ENCODE data around the gene C2orf15. TPM values are rescaled to one million over a fixed set of nuclear protein-coding genes. Genes with fewer than 3 reads are reported as not detected.
"Not testable (repeated sequence)": the region's sequence is repeated elsewhere in the genome, so short reads cannot be mapped to it uniquely, and the experiment has no call there.

The C2orf15 gene
- total RNA-seq, 1 donor from 2014 or later = not detected

DNA sequence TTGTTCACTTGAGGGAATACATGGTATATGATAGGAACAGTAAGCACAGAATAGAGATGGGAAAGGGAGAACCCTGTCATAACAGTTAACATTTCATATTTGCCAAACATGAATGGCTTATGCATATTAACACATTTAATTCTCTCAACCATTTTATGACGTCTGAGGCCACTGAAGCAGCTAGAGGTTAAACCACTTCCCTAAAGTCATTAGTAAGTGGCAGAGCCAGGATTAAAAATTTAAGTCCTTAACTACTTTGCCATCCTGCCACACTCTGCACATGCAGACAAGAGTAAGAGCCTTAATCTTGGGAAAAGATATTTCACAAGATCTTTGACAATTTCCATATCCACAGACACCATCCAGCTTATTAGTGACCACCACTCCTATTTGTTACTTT is 15.4 kb downstream of the C2orf15 start:
- DNase-seq (ENCODE audit: missing footprints) = no peak
- no peak for ATAC-seq
- intact Hi-C loops (cut with DNase I) = loop anchor here (10.0 kb wide), 1 partner anchor 328 kb away; no protein-coding TSS in a partner anchor

- DNase-seq (ENCODE audit: missing footprints) (no peak), ATAC-seq (no peak)
- intact Hi-C loops (cut with DNase I) = loop anchor here (10.0 kb wide), 1 partner anchor 326 kb away; no protein-coding TSS in a partner anchor
These were observed 17.1 kb downstream of the C2orf15 start for GRCh38 chr2:99158599-99158998.

- intact Hi-C loops (cut with DNase I) = loop anchor here (10.0 kb wide), 1 partner anchor 325 kb away; no protein-coding TSS in a partner anchor
- no peak for ATAC-seq
- no peak for DNase-seq (ENCODE audit: missing footprints)
These were observed 18.1 kb downstream of the C2orf15 start for GRCh38 chr2:99159594-99159993.

DNA sequence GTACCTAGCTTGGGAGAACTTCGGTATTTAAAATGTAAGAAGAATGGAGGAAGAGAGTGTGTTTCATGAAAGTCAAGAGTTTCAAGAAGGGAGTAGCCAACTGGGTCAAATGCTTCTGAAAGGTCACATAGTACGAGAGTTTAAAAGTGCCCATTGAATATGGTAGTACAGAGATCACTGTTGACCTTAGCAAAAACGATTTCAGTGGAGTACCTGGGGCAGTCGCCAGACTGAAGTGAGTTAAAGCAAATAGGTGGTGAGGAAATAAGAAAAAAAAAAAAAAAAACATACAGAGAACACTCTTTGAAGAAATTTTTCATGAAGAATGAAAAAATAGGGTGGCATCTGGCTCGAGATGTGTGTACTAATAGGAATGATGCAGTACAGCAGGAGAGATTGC is 24.7 kb downstream of the C2orf15 start:
- no peak for DNase-seq (ENCODE audit: missing footprints)
- no peak for ATAC-seq
- intact Hi-C loops (cut with DNase I) = no loop called here

- intact Hi-C loops (cut with DNase I) = no loop called here
- ATAC-seq (no peak), DNase-seq (ENCODE audit: missing footprints) (no peak)
These were observed 28.0 kb downstream of the C2orf15 start for GRCh38 chr2:99169534-99169933.

DNA sequence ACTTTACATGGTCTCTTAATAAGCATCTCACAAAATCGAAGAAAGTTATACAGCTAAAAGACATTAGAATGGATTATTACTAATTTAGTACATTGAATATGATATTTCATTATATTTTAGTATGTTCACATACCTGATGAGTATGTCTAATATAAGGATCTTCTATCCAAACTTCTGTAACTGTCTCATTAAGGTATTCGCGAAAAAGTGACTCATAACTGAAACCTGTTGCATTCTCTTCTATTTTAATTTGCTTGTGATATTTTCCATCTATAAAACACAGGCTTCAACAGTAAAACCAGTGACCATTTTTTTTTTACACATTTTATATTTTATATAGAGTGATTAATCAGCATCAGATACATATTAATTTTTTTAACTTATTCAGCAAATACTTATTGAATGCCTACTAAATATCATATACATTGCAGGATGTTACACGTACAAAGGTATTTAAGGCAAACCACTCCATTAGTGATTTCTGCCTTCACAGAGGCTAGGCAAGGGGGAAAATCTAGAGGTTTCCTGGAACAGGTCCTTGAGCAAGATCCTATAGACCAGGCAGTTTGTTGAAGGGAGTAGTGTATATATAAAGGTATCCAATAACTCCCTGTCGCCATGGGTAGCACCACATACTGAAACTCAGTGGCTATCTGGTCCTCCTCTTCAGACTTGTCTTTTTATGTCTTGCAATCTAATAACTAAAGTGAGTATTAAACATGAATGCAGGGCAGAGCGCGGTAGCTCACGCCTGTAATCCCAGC is 30.1 kb downstream of the C2orf15 start:
- ATAC-seq (no peak), DNase-seq (ENCODE audit: missing footprints) (no peak)
- intact Hi-C loops (cut with DNase I) = no loop called here

DNA sequence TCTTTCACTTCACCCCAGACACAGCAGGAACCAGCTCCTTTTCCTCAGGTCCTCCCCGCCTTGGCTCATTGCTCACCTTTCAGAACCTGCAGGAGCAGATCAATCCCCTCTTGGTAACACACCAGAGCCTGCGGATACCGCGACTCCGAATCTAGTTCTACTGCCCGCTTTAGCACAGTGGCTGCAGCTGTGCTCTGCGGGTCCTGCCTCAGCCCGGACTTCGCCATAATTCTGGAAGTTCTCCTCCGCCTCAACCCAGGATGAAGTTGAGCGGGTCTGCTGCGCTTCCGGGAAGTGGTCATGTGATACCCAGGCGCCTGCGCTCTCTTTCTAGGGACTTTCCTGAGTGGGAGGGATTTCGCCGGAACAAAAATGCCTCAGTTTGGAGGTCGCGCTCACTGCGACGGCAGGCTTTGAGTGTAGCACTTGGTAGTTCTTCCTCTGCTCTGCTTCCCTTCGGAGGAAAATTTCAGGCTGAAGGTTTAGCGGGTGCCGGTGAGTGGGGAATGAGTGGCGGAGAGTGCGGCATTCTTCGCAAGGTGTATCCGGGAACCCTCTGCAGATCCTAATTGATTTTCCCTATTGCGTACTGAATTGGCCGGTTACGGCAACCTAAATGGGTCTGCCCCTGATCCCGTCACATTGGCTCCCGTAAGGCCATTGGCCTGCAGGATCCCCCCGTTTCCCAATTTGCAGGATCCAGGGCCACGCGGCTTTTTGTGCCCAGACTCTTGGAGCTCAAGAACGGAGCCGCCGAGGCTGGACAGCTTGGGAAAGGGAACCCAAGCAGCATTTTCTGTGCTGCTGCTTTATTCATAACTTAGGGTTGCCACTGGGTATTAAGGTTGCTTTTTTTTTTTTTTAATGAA is 39.5 kb downstream of the C2orf15 start, which contains the start of the genes MITD1 and MRPL30:
Gene MITD1 (minus strand): TSS at position 304 of the 869 bp plus-strand sequence. CDS start 77 bp downstream, at position 227.
Gene MRPL30 (plus strand): TSS at position 430 of the 869 bp plus-strand sequence. CDS start 5,020 bp downstream, outside the sequence.
- intact Hi-C loops (cut with DNase I) = loop anchor here (1.0 kb wide), 1 partner anchor 155 kb away; the partner anchor contains the start of gene TXNDC9
- ATAC-seq = peak; percentile 99

DNA sequence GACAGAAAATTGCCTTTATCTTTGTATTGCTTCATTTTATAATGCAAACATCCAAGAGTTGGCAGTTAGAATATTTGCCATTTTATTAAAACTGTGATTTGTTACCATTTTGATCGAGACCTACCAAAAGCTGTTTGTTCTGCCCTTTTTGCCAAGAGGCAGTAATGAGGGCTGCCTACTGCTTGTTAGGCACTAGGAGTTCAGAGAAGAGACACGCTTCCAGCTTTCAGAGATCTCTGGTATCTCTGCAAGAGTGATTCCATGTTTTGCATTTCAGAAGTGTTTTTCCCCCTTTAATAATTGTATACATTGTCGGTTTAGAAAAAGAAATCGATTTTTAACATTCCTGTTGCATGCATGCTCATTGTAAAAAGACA is 40.1 kb downstream of the C2orf15 start:
- ATAC-seq (no peak), DNase-seq (ENCODE audit: missing footprints) (no peak)
- intact Hi-C loops (cut with DNase I) = loop anchor here (1.0 kb wide), 1 partner anchor 155 kb away; the partner anchor contains the start of gene TXNDC9

More for the DNA sequence above, 39.5 kb downstream of the C2orf15 start, which contains the start of the genes MITD1 and MRPL30:
- peak; percentile 92 for DNase-seq (ENCODE audit: missing footprints)

- intact Hi-C loops (cut with DNase I) = no loop called here
- ATAC-seq (no peak), DNase-seq (ENCODE audit: missing footprints) (no peak)
These were observed 41.5 kb downstream of the C2orf15 start for GRCh38 chr2:99183025-99183424.

DNA sequence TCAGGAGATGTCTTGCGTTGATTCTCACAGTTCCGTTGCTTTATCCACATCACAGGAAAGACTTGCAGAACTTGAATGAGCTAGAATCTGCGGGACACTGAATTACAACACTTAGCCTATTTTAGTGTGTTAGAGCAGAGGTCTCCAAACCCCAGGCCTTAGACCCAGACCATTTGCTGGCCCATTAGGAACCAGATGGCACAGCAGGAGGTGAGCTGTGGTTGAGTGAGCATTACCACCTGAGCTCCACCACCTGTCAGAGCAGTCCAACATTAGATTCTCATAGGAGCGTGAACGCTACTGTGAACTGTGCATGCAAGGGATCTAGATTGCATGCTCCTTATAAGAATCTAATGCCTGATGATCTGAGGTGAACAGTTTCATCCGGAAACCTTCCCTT is 43.3 kb downstream of the C2orf15 start:
- no peak for DNase-seq (ENCODE audit: missing footprints)
- no peak for ATAC-seq
- intact Hi-C loops (cut with DNase I) = no loop called here

DNA sequence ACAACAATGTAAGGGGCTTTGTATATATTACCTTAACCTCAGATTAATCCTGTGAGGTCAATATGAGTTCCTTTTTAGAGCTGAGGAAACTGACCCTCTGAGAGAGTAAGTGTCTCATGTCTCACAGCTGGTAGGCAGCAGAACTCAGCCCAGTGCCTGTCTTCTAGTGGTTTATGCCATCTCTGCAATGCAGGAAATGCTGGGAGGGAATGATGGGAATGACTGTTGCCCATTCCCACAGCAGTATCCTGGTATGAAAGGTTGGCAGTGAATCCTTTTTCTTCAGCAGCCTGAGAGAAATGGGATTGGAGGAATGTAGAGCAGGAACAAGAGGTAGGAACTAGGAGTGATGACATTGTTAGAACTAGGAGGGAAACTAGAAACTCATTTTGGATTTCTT is 45.5 kb downstream of the C2orf15 start:
- intact Hi-C loops (cut with DNase I) = no loop called here
- ATAC-seq (no peak), DNase-seq (ENCODE audit: missing footprints) (no peak)

DNA sequence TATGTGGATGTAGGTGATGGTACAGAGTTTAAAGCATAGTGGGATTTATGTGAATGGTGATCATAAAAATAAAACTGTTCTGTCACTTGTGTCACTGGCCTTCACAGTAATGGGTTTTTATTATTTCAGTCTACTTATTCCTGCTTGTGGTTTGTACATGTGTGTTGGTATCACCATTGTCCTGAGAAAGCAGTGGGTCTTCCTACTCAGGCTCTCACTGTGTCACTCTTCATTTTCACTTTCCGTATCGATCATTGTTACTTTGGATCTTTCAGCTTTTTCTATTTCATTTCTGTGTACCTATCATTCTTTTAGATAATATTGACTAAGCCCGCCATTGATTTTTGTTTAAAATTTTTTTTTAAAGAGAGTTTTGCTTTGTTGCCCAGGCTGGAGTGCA is 46.9 kb downstream of the C2orf15 start:
- intact Hi-C loops (cut with DNase I) = no loop called here
- ATAC-seq (no peak), DNase-seq (ENCODE audit: missing footprints) (no peak)

- DNase-seq (ENCODE audit: missing footprints) (no peak), ATAC-seq (no peak)
- intact Hi-C loops (cut with DNase I) = no loop called here
These were observed 49.0 kb downstream of the C2orf15 start for GRCh38 chr2:99190548-99190947.

- intact Hi-C loops (cut with DNase I); ATAC-seq; DNase-seq (ENCODE audit: missing footprints): not testable (repeated sequence)
These were observed 50.9 kb downstream of the C2orf15 start for GRCh38 chr2:99192364-99192763.

GRCh38 chr2:99198103-99198841 is 56.8 kb downstream of the C2orf15 start:
- ATAC-seq (no peak), DNase-seq (ENCODE audit: missing footprints) (no peak)
- intact Hi-C loops (cut with DNase I) = no loop called here

DNA sequence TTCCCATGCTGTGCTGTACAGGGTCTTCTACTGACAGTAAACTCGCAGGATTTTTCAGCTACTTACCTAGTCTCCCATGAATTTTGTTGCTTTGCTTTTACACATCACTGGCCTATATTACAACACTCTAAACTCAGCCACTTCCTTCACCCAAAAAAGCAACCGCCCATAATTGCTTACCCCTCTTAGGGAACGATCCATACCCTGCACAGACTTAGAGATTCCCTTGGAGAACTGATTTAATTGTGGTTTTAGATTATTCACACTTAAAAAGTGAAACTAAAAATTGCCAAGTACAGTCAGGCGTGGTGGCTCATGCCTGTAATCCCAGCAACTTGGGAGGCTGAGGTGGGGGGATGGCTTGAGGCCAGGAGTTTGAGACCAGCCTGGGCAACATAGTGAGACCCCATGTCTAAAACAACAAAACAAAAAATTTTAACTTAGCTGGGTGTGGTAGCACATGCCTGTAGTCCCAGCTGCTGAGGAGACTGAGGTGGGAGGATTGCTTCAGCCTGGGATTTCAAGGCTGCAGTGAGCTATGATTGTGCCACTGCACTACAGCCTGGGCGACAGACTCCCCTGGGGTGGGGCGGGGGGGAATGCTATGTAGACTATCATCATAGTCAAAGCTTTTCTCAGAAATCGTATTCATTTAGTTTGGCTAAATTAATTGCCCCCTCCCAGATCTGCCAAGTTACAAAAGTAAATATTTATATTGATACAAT is 58.7 kb downstream of the C2orf15 start:
- DNase-seq (ENCODE audit: missing footprints) = no peak
- intact Hi-C loops (cut with DNase I) = no loop called here
- no peak for ATAC-seq

All from Right ventricle myocardium inferior (tissue), 1 donor.